ENCODE data around the gene SLC2A3.

The SLC2A3 gene

DNA sequence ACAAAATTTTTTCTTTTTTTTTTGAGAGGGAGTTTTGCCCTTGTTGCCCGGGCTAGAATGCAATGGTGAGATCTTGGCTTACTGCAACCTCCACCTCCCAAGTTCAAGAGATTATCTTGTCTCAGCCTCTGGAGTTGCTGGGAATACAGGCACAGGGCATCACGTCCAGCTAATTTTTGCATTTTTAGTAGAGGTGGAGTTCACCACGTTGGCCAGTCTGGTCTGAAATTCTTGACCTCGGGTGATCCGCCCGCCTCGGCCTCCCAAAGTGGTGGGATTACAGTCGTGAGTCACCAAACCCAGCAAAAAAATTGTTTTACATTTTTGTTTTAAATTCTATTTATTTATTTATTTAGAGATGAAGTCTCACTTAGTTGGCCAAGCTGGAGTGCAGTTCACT, 58.6 kb downstream of the SLC2A3 start:
- H3K4me1 ChIP-seq (ENCODE audit: low read length) = no peaks in the 10 kb centered on the region
- no peak overlapping the region for H2AFZ ChIP-seq (ENCODE audit: low read depth, low read length)
- no peaks in the 10 kb centered on the region for H4K20me1 ChIP-seq (ENCODE audit: insufficient read depth, low read length)
- TF ChIP-seq EZH2phosphoT487 (IDR thresholded peaks at IDR 0.05; ENCODE audit: low read depth) = no peak
- TF ChIP-seq, protein P1, sequence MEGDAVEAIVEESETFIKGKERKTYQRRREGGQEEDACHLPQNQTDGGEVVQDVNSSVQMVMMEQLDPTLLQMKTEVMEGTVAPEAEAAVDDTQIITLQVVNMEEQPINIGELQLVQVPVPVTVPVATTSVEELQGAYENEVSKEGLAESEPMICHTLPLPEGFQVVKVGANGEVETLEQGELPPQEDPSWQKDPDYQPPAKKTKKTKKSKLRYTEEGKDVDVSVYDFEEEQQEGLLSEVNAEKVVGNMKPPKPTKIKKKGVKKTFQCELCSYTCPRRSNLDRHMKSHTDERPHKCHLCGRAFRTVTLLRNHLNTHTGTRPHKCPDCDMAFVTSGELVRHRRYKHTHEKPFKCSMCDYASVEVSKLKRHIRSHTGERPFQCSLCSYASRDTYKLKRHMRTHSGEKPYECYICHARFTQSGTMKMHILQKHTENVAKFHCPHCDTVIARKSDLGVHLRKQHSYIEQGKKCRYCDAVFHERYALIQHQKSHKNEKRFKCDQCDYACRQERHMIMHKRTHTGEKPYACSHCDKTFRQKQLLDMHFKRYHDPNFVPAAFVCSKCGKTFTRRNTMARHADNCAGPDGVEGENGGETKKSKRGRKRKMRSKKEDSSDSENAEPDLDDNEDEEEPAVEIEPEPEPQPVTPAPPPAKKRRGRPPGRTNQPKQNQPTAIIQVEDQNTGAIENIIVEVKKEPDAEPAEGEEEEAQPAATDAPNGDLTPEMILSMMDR (IDR thresholded peaks at IDR 0.05; ENCODE audit: low read depth, low read length) = no peak
- H3K9ac ChIP-seq (ENCODE audit: low read length) = no peak overlapping the region
- no peaks in the 10 kb centered on the region for H3K27me3 ChIP-seq (ENCODE audit: low read depth, low read length)
- H3K36me3 ChIP-seq (replicated peaks; ENCODE audit: low read depth, low read length) = no peaks in the 10 kb centered on the region
- H3K79me2 ChIP-seq (ENCODE audit: low read length) = no peaks in the 10 kb centered on the region
- no peaks in the 10 kb centered on the region for H3K9me3 ChIP-seq (ENCODE audit: insufficient read depth, low read length)
- no peak overlapping the region for H3K4me2 ChIP-seq (ENCODE audit: low read length)
- no peak overlapping the region for H3K4me3 ChIP-seq (ENCODE audit: low read length)
- no peak overlapping the region for H3K27ac ChIP-seq (ENCODE audit: low read length)

DNA sequence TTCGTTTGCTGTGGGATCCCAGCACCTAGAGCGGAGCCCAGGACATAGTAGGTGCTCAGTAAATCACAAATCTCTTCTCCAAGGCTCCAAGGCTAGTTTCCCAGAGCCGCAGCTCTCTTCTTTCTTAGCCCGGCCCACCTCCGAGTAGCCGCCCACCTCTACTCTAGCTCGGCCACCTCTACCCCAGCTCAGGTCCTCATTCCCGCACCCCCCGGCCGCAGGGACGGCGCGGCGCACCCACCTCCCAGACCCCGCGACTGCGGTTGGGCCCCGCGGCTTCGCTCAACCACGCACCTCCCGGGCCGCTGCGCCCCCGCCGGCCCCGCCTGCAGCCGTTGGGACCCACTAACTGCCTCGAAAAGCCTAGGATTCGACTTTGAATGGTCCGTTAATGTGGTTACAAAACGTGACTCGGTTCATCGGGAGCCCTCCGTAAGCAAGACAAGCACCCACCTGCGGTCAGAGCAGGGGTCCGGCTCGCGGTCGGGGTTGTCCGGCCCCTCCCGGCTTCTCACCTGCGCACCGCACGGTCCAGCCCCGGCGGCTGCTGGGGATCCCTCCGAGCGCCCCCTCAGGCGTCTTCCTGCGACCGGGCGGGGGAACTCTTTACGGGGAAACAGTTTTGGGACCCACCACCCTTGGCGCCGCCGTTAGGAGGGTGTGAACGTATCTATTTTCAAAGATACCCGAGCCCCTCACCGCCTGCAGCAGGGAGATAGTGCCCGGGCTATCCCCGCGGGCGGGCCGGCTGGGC, 63.2 kb downstream of the SLC2A3 start, which contains the start of gene SLC2A14:
SLC2A14 (minus strand) TSS at position 350 of the 754 bp plus-strand sequence. CDS start 3,035 bp downstream, outside the sequence.
- Histone ChIP-seq H2AFZ (ENCODE audit: low read depth, low read length) (no peak within 1 kb of the TSS), H3K9ac (ENCODE audit: low read length) (no peak within 1 kb of the TSS), H3K27ac (ENCODE audit: low read length) (no peak within 1 kb of the TSS), H4K20me1 (ENCODE audit: insufficient read depth, low read length) (no peaks in the 10 kb centered on the region), H3K79me2 (ENCODE audit: low read length) (no peaks in the 10 kb centered on the region), H3K4me3 (ENCODE audit: low read length) (no peak within 1 kb of the TSS), H3K9me3 (ENCODE audit: insufficient read depth, low read length) (no peaks in the 10 kb centered on the region), H3K4me1 (ENCODE audit: low read length) (no peaks in the 10 kb centered on the region), H3K4me2 (ENCODE audit: low read length) (no peak within 1 kb of the TSS), H3K27me3 (ENCODE audit: low read depth, low read length) (no peaks in the 10 kb centered on the region), H3K36me3 (replicated peaks; ENCODE audit: low read depth, low read length) (no peaks in the 10 kb centered on the region)
- TF ChIP-seq, protein P1 (IDR thresholded peaks at IDR 0.05; ENCODE audit: low read depth, low read length) = no peak
- TF ChIP-seq EZH2phosphoT487 (IDR thresholded peaks at IDR 0.05; ENCODE audit: low read depth) = no peak

DNA sequence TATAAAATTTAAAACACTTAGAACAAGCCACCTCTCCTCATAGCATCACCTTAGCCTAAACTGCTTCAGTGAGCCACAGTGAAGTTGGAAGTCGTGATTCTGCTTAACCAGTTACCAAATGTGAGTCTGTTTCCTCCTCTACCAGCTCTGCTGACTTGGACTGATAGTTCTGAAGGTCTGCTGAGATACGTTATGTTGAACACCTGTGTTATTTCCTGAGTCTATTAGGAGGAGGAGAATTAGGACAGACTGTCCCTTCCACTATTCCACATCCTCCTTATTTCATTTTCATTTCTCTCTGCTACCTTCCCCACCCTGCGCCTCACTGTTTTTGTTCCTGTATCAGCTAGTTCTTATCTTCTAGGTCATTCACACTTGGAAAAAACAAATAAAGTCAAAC, 65.7 kb downstream of the SLC2A3 start:
- Histone ChIP-seq H3K9me3 (ENCODE audit: insufficient read depth, low read length) (no peaks in the 10 kb centered on the region), H3K36me3 (replicated peaks; ENCODE audit: low read depth, low read length) (no peaks in the 10 kb centered on the region), H2AFZ (ENCODE audit: low read depth, low read length) (no peak overlapping the region), H4K20me1 (ENCODE audit: insufficient read depth, low read length) (no peaks in the 10 kb centered on the region), H3K27ac (ENCODE audit: low read length) (no peak overlapping the region), H3K4me2 (ENCODE audit: low read length) (no peak overlapping the region), H3K4me3 (ENCODE audit: low read length) (no peak overlapping the region), H3K79me2 (ENCODE audit: low read length) (no peaks in the 10 kb centered on the region), H3K9ac (ENCODE audit: low read length) (no peak overlapping the region), H3K27me3 (ENCODE audit: low read depth, low read length) (no peaks in the 10 kb centered on the region), H3K4me1 (ENCODE audit: low read length) (no peaks in the 10 kb centered on the region)
- TF ChIP-seq, protein P1 (IDR thresholded peaks at IDR 0.05; ENCODE audit: low read depth, low read length) = no peak
- no peak for TF ChIP-seq EZH2phosphoT487 (IDR thresholded peaks at IDR 0.05; ENCODE audit: low read depth)
